SH-SY5Y (cell line): ENCODE data around the gene EIF3J.

Experiments used
- GATA2 ChIP-seq: IDR thresholded peaks from 2 replicates; pipeline ENCODE4 v1.6.1; 2011; ENCODE audit warnings: mild to moderate bottlenecking, low read depth, low read length
- GATA3 ChIP-seq: IDR thresholded peaks from 2 replicates; pipeline ENCODE4 v1.6.1; 2011; ENCODE audit warnings: low read depth, mild to moderate bottlenecking, low read length, moderate library complexity

DNA sequence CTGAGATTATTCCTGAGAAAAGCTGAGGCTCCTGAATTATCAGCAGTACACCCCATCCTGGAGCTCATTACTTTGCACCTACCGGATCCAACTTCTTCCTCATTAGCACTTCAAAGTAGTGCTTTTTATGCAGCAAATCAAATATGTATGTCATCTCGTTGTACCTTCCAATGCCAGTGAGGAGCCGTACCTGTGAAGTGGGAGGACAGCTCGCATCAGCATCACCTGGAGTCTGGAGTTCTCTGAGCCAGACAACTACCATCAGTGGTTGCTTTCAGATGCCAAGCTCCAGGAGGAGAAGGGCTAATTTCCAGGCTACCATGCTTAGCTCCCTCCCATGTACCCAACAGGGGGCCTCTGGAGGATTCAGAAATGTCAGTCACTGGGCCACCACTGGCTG, 32.4 kb downstream of the EIF3J start:
- no peak for TF ChIP-seq GATA3
- no peak for TF ChIP-seq GATA2
